ENCODE data around the gene LGALS9.

- TF ChIP-seq PHF8 (IDR thresholded peaks at IDR 0.05; ENCODE audit: borderline replicate concordance, low read depth) (no peak), CTCF (IDR thresholded peaks at IDR 0.05) (no peak), RAD21 (conservative IDR thresholded peaks at IDR 0.05 in 1 of 2, IDR thresholded peaks at IDR 0.05 in 1 of 2) (no peak), RNF2 (IDR thresholded peaks at IDR 0.05; ENCODE audit: borderline replicate concordance, low read depth) (no peak), POLR2A (IDR thresholded peaks at IDR 0.05; ENCODE audit: low read length) (no peak), POLR2AphosphoS2 (conservative IDR thresholded peaks at IDR 0.05; ENCODE audit: low read length) (no peak)
These were observed 34.3 kb upstream of the LGALS9 start for GRCh38 chr17:27596566-27597187.
